DND-41 (cell line): ENCODE results near the gene AREL1.

ENCODE experiments used
- EZH2 ChIP-seq: IDR thresholded peaks from 3 replicates; pipeline ENCODE4 v1.6.1; 2012; ENCODE audit warnings: borderline replicate concordance, low read depth, mild to moderate bottlenecking, moderate library complexity, low read length, inconsistent platforms; ENCODE audit not compliant: severe bottlenecking
- TF ChIP-seq, protein P1 (sequence below): IDR thresholded peaks from 2 replicates; pipeline ENCODE4 v1.5.1; 2012; ENCODE audit warnings: borderline replicate concordance, low read length, moderate library complexity, mild to moderate bottlenecking; ENCODE audit not compliant: poor library complexity, severe bottlenecking; ENCODE audit errors: extremely low read depth

- TF ChIP-seq, protein P1, sequence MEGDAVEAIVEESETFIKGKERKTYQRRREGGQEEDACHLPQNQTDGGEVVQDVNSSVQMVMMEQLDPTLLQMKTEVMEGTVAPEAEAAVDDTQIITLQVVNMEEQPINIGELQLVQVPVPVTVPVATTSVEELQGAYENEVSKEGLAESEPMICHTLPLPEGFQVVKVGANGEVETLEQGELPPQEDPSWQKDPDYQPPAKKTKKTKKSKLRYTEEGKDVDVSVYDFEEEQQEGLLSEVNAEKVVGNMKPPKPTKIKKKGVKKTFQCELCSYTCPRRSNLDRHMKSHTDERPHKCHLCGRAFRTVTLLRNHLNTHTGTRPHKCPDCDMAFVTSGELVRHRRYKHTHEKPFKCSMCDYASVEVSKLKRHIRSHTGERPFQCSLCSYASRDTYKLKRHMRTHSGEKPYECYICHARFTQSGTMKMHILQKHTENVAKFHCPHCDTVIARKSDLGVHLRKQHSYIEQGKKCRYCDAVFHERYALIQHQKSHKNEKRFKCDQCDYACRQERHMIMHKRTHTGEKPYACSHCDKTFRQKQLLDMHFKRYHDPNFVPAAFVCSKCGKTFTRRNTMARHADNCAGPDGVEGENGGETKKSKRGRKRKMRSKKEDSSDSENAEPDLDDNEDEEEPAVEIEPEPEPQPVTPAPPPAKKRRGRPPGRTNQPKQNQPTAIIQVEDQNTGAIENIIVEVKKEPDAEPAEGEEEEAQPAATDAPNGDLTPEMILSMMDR = no peak
- TF ChIP-seq EZH2 = no peak
Measured at GRCh38 chr14:74693191-74693590, 19.7 kb downstream of the AREL1 start.
